Right forelimb (tissue), 1 donor: Measurements from ENCODE around the gene LVRN.

Experiments used
- DNase-seq: peaks from one replicate; pipeline ENCODE4 v3.0.0-alpha.2; 2018

The LVRN gene

GRCh38 chr5:115961381-115962238, 665 bp upstream of the LVRN start:
- DNase-seq, result peak; percentile 59

- peak; percentile 62 for DNase-seq
These were observed 509 bp downstream of the LVRN start for GRCh38 chr5:115962565-115963402.

GRCh38 chr5:115963566-115963965, 1.3 kb downstream of the LVRN start:
- DNase-seq, result no peak

GRCh38 chr5:115968770-115969169, 6.5 kb downstream of the LVRN start:
- no peak for DNase-seq

- DNase-seq, result no peak
These were observed 14.8 kb downstream of the LVRN start for GRCh38 chr5:115977096-115977495.

- no peak for DNase-seq
These were observed 15.7 kb downstream of the LVRN start for GRCh38 chr5:115977988-115978387.

- DNase-seq, result no peak
These were observed 16.5 kb downstream of the LVRN start for GRCh38 chr5:115978779-115979178.

GRCh38 chr5:115979201-115980041, 17.1 kb downstream of the LVRN start:
- peak; percentile 52 for DNase-seq

GRCh38 chr5:115983519-115983918, 21.2 kb downstream of the LVRN start:
- no peak for DNase-seq

- DNase-seq, result no peak
These were observed 23.8 kb downstream of the LVRN start for GRCh38 chr5:115985802-115986757.

- DNase-seq, result no peak
These were observed 25.7 kb downstream of the LVRN start for GRCh38 chr5:115988002-115988401.

- DNase-seq, result no peak
These were observed 30.6 kb downstream of the LVRN start for GRCh38 chr5:115992848-115993350.

GRCh38 chr5:115995351-115995750, 33.1 kb downstream of the LVRN start:
- no peak for DNase-seq

- no peak for DNase-seq
These were observed 40.0 kb downstream of the LVRN start for GRCh38 chr5:116002116-116002906.

GRCh38 chr5:116004248-116004647, 42.0 kb downstream of the LVRN start:
- DNase-seq, result no peak

- DNase-seq, result no peak
These were observed 47.5 kb downstream of the LVRN start for GRCh38 chr5:116009806-116010205.

GRCh38 chr5:116011046-116011445, 48.8 kb downstream of the LVRN start:
- no peak for DNase-seq

- DNase-seq, result no peak
These were observed 51.0 kb downstream of the LVRN start for GRCh38 chr5:116013207-116013785.

- DNase-seq, result no peak
These were observed 51.7 kb downstream of the LVRN start for GRCh38 chr5:116013936-116014335.

GRCh38 chr5:116023619-116024018, 61.3 kb downstream of the LVRN start:
- no peak for DNase-seq
